ENCODE results near the gene CREB5.
"Not testable (repeated sequence)": the region's sequence is repeated elsewhere in the genome, so short reads cannot be mapped to it uniquely, and the experiment has no call there.

Gene CREB5

DNA sequence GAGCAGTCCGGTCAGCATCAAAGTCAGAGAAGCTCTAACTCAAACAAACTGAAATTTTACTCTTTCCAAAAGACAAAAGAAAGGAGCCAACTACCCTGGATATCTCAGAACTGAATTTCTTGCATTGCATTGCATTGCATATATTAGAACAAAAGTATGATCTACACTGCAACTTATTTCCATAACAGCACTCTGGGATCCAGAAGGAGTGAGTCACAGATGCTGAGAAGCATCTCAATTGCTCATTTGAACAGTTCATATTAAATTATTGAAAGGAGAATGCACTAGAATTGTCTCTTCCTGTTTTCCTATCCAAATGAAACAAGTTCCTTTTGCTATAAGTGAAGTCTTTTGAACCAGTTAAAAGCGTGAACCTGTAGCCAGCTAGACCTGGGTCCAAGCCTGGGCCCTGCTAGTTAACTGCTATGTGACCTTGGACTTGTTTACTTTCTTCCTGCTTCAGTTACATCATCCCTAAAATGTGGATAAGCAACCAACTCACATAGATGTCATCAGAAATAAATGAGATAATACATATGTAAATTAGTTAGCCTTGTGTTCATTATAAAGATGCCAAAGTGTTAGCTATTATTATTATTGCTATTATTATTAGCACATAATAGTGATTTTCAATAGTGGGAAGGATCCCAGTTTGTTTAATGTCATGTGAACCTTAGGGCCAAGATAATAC, 184.1 kb downstream of the CREB5 start:
- DNase-seq (ENCODE audit: low read depth, low spot score): no peak

DNA sequence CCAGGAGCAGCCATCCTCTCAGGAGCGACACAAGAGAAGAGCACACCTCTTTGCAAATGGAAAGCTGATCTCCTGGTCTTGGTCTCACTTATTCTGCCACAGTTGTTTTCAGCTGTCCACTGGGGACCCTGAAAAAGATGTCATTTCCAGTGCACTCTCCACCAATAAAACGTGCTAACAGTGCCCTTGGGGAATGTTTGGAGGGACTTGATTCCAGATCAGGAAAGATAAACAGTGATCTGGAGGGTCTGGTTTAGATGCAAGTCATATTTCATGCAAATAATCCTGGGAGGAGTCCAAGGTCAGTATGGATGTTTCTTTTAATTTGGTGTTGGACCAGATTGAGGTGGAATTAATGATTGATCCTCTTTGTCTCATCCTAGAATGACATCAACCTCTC, 185.0 kb downstream of the CREB5 start:
- DNase-seq (ENCODE audit: low read depth, low spot score): no peak
- H3K27ac ChIP-seq: no peak overlapping the region

More for the DNA sequence above, 184.1 kb downstream of the CREB5 start:
- peak overlapping the region; percentile 12 for H3K27ac ChIP-seq

DNA sequence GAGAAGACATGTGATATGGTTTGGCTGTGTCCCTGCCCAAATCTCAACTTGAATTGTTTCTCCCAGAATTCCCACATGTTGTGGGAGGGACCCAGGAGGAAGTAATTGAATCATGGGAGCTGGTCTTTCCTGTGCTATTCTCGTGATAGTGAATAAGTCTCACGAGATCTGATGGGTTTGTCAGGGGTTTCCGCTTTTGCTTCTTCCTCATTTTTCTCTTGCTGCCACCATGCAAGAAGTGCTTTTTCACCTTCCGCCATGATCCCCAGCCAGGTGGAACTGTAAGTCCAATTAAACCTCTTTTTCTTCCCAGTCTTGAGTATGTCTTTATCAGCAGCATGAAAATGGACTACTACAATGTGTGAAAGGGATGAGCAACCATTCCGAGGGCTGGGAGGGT, 185.7 kb downstream of the CREB5 start:
- H3K27ac ChIP-seq; DNase-seq (ENCODE audit: low read depth, low spot score): not testable (repeated sequence)

DNA sequence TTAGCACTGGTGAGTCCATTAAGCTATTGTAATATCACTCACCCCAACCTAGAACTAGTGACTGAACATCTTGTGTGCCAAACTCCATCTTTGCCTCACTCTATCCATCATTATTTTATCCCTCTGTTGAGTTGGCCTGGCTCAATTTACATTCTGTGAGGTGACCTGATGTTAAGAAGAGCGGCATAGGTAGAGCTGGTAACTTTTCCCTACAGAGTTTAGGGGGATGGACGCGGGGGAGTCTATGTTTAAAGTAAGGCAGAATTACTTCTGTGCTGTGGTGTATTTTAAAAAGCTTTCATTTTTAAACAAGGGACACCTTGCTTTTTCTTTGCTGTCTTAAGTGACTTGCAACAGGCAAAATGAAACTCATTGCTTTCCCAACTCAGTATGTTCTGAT, 186.3 kb downstream of the CREB5 start:
- no peak for DNase-seq (ENCODE audit: low read depth, low spot score)
- no peak overlapping the region for H3K27ac ChIP-seq

DNA sequence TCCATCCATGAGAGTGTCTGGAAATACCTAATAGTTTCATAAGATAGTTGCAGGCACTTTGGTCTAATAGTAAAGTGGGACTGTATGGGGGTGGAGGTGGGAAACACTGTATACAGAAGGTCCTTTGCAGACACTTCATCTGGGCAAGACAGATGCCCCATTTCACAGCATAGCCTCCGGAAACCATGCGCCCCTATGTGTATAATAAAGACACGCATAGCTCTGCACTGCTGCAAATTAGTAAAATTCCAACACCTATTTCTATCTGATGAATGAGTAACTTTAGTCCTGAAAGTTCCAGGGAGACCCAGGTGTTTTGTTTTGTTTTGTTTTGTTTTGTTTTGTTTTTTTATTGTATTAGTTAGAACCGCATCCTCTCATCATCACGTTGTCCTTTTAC, 187.1 kb downstream of the CREB5 start:
- no peak overlapping the region for H3K27ac ChIP-seq
- no peak for DNase-seq (ENCODE audit: low read depth, low spot score)

DNA sequence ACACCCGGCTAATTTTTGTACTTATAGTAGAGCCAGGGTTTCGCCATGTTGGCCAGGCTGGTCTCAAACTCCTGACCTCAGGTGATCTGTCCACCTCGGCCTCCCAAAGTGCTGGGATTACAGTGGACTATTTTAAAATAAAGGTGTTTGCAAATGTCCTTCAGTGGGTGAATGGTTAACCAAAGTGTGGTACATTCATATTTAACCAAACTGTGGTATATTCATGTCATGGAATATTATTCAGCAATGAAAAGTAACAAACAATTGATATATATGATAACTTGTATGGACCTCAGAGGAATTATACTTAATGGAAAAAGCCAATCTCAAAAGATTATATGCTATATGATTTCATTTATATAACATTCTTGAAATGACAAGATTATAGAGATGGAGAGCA, 190.0 kb downstream of the CREB5 start:
- H3K27ac ChIP-seq: no peak overlapping the region
- DNase-seq (ENCODE audit: low read depth, low spot score): no peak

DNA sequence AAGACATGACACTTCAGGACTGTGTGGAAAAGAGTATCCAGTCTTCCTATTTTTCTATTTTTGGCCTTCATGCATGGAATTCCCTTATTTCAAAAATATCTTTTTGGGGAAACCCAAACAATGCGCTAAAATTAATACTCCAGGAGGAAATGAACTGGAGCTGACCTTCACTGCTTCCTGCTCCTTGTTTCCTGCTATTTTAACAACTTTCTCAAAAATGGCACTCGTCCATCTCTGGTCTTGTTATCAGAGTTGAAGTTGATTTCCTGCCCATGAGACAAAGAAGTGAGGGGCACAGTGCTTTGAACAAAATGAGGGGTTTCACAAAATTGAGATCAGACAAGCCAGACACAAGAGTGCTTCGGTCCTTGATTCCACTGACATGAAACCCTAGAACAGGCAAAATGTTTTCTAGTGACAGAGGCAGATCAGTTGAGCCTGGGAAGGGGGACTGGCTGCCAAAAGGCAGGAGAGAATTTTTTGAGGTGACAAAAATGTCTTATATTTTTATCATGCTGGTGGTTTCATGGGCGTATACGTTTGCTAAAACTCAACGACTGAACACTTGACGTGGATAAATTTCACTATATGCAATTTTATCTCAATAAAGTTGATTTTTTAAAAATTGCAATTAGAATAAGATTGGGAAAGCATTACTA, 193.2 kb downstream of the CREB5 start:
- no peak overlapping the region for H3K27ac ChIP-seq
- DNase-seq (ENCODE audit: low read depth, low spot score): no peak

DNA sequence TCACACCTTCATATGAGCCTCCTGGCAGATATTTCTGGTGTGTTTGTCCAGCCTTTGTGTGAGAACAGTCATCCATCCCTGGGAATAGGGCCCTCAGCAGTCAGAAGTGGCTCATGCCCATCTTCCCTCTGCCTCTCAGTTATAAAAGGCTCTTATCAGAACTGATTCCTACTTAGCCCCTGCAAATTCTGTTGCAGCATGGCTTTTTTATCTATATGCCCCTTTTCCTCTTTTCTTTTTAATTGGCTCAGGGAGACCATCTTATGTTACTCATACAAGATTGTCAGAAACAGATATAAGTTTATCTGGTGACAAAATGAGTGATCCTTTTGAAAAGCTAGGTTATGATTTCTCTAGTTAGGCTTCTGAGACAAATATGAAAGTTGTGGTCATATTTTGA, 194.1 kb downstream of the CREB5 start:
- DNase-seq (ENCODE audit: low read depth, low spot score): no peak
- H3K27ac ChIP-seq: no peak overlapping the region

DNA sequence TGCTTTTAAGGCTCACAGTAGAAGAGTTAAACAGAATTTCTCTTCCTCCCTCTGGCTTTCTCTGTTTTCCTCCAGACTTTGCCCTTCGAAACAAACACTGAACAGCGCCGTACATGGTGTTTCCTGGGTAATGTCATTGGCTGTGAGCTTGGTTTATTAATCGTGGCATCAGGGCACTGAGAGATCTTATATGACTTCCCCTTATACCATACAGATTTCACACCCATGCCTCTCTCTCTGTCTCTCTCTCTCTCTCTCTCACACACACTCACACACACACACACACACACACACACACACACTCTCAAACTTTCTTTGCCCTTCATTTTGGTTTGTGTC, 195.5 kb downstream of the CREB5 start:
- H3K27ac ChIP-seq: no peak overlapping the region
- DNase-seq (ENCODE audit: low read depth, low spot score): no peak

DNA sequence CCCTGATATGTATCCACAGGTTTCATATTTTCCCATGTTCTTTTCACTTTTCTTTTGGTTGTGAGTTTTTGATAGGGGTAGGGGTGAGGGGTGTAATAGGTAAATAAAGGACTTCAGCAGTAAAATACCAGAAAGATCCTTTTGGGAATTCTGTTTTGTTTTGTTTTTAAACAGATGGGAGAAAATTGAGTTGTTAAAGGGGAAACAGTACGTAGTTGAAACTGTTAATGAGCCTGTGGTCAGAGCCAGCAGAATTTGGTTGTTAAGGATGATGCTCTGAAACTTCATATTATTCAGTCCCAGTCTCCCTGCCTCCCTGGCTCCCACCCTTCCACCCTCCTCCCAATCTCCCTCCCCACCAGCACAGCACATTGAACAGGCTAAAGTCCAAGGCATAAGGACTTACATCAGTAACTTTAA, 195.9 kb downstream of the CREB5 start:
- DNase-seq (ENCODE audit: low read depth, low spot score): no peak
- H3K27ac ChIP-seq: no peak overlapping the region

DNA sequence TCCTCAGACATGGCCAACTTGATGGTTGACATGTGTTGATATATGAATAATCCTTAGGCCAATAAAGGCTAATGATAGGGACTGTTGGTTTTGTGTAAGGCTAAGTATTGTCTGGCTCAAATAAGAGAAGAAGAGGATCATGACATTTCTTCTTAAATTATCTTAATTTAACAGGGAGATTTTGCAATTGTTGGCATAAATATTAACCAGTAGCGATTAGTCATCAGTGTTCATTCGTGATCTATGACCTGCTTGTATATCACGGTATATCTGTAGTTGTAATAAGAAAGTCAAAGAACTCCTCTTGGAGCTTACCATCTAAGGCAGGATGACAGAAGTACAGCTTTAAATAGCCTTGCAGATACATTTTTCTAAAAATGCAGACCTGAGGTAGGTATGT, 196.4 kb downstream of the CREB5 start:
- no peak for DNase-seq (ENCODE audit: low read depth, low spot score)
- no peak overlapping the region for H3K27ac ChIP-seq

DNA sequence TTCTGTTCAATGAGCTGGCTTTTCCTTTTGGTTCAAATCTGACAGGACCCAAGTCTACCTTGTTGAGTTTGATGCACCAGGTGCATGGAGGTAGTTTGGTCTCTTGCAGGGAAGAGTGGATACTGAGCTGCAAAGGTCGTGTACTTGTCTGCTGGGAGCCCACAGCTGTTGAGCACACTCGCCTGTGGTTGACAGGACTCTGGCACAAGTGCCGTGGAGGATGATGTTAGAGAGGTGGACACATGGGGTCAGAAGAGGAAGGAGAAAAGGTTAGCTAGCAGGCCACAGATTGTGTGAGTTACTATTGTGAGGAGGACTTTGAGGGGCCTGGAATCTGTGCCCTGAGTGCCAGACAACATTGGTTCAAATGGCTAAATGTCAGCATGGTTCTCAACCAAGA, 197.3 kb downstream of the CREB5 start:
- H3K27ac ChIP-seq: no peak overlapping the region
- no peak for DNase-seq (ENCODE audit: low read depth, low spot score)

DNA sequence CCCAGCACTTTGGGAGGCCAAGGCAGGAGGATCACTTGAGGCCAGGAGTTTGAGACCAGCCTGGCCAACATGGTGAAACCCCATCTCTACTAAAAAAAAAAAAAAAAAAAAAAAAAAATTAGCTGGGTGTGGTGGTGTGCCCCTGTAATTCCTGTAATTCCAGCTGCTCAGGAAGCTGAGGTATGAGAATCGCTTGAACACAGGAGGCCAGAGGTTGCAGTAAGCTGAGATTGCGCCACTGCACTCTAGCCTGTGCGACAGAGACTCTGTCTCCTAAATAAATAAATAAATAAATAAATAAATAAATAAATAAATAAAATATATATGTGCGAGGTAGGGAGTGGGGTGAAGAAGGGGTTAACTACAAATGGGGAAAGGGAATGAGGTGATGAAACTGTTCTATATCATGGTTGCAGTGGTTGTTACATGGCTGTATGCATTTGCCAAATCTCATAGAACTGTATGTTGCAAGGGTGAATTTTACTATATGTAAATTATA, 199.1 kb downstream of the CREB5 start:
- peak overlapping the region; percentile 65 for H3K27ac ChIP-seq
- DNase-seq (ENCODE audit: low read depth, low spot score): not testable (repeated sequence)

DNA sequence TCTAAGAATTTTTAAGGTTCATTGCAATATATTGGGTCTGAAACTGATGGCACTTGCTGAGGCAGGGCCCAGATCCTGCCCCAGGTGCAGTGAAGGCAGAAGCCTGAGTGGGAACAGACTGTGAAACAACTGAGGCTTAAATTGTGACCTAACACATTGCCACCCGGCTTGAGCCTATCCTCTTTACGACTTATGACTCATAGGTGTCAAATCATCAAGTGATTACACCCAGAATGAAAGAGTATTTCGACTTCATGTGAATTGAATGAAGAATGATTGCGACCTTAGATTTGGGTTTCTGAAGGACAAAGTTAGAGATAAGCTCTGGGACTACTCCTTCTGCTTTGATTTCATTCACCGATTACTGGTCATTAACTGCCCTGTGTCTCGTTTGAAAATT, 200.9 kb downstream of the CREB5 start:
- DNase-seq (ENCODE audit: low read depth, low spot score): no peak
- H3K27ac ChIP-seq: no peak overlapping the region

DNA sequence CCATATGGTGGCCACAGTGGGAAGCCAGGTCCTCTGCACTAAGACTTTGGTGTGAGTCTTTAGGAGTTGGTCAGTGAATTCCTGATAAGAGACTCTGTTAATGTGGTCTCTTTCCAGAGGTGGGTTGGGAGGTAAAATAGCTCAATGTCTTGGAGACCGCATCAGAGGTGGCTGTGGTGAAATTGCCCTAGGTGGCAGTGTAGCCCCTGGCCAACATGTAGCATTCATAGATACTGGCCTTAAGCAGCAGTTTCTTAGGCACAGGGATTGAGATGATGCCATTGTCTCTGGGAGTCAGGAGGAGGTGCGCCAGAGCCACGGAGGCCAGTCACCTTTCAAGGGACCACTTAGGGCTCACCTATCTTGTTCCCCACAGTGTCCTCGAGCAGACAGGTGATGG, 202.8 kb downstream of the CREB5 start:
- no peak for DNase-seq (ENCODE audit: low read depth, low spot score)
- H3K27ac ChIP-seq: no peak overlapping the region

DNA sequence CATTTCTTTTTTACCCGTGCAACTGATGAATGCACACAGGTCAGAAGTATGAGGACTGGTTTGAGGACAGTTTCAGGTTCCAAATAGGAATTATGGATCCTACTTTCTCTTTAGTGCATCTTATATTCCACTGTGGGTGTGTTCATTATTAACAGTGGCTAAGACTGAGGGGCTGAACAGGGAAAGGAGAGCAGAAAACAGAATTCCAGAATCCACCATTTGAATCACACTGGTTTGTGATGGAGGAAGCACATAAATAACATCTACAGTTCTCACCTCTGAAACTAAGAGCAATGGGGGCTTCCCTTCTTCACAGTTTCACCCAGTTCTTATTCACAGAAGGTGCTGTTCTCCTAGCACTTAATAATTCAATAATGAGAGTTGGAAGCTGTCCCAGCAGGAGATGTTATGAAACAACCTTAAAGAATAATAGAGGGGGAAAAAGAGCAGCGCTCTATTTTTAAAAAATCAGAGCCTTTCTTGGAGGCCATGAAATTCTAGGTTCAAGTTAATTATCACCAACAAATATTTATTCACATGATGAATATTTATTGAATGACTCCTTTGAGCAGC, 205.1 kb downstream of the CREB5 start:
- no peak for DNase-seq (ENCODE audit: low read depth, low spot score)
- H3K27ac ChIP-seq: no peak overlapping the region

DNA sequence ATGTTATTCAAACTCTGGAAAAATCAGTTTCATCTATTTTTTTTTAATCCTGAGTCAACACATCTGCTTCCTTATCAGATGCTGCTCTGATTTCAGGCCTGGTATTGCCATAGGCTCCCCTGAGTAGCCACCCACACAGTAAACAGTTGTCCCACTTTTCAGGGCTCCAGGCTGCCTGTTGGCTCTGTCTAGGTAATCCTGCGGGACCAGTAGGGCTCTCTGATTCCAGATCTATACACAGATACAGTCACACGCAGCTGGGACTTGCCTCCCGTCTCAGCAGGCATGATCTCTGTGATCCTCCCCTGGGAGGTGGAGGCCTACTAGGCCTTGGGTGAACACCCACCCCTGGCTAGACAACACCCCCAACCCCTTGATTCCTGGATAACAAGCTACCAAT, 206.1 kb downstream of the CREB5 start:
- DNase-seq (ENCODE audit: low read depth, low spot score): no peak
- no peak overlapping the region for H3K27ac ChIP-seq

DNA sequence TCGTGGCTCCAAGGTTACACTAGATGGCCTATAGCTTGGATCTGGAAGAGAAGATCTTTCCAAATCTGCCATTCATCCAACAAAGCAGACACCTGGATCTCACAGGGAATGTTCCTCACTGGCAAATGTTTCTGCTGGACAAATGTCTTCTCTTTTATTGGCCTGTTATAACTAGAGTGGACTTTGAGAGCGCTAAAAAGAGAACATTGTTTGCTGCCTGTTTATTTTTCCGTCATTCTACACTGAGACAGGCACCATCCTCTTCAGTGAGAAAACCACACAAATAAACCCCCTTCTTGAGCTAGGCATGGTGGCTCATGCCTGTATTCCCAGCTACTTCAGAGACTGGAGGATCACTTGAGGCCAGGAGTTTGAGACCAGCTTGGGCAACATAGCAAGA, 206.9 kb downstream of the CREB5 start:
- no peak for DNase-seq (ENCODE audit: low read depth, low spot score)
- H3K27ac ChIP-seq: no peak overlapping the region

DNA sequence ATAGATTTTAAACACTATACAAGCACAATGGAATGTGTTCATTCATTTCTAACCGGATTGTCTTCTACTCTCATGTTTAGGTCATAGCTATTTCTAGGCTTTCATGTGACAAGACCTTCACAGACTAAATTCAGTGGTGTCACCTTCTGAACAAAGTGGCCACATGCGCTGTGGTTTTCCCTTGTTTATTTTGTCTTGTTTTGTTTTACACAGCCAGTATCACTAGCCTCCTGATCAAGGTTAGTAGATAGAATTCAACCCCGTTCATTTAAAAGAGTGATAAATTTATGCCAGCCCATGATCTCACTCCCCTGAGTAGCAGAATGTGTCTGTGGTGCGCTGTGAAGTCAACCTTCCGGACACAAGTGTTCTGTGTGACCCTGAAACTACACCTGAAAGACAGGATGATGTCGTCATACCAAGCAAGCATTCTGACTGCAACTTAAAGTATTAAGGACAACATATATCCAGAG, 209.1 kb downstream of the CREB5 start:
- no peak for DNase-seq (ENCODE audit: low read depth, low spot score)
- no peak overlapping the region for H3K27ac ChIP-seq

DNA sequence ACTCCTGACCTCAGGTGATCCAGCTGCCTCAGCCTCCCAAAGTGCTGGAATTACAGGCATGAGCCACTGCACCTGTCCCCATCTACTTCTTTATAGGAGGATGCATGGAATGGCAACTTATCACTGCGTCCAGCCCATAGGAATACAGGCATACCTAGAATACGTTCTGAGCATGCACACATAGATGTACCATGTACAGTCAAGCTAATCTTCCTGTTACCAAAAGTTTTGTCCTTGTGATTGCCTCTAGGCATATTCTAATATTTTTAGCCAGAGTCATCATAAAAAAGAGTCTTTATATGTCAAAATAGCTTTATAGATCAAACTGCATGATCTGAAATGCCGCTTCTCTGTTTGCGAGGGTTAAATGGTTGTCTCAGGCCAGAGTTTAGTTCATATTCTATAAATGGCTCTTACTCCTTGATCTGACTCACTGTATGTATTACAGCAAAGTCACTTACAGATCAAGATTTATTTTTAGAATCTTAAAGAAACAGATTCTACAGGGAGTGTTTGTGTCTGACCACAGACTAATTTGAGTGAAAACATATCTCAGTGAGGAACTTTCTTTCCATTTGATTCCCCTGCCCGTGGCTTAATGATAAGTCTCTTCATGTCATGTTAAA, 210.9 kb downstream of the CREB5 start:
- no peak overlapping the region for H3K27ac ChIP-seq
- no peak for DNase-seq (ENCODE audit: low read depth, low spot score)

DNA sequence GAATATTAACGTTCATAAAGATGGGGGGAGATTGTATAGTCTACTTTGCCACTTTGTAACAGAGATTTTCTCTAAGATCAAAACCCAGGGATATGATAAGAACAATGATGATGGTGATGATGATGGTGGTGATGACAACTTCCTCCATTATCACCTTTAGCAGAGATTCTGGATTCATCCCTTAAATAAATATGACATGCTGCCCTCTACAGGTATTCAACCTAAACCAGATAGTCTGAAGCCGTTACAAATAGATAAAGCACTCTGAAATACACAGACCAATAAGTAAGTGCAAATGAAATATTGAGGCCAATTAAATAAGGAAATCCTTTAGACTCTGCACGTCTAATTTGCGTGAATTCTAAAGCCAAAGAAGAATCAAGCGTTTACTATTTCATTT, 211.5 kb downstream of the CREB5 start:
- DNase-seq (ENCODE audit: low read depth, low spot score): no peak
- H3K27ac ChIP-seq: no peak overlapping the region

Data from epithelial cell of prostate (primary cell).